AML-193 (cell line): ENCODE data around the gene UGCG.
"Not testable (repeated sequence)": the region's sequence is repeated elsewhere in the genome, so short reads cannot be mapped to it uniquely, and the experiment has no call there.

Source experiments
- DNase-seq, 2 experiments: peaks; one replicate each; lab custom pipeline; 2025; lab: John Stamatoyannopoulos, UW

UGCG gene

DNA sequence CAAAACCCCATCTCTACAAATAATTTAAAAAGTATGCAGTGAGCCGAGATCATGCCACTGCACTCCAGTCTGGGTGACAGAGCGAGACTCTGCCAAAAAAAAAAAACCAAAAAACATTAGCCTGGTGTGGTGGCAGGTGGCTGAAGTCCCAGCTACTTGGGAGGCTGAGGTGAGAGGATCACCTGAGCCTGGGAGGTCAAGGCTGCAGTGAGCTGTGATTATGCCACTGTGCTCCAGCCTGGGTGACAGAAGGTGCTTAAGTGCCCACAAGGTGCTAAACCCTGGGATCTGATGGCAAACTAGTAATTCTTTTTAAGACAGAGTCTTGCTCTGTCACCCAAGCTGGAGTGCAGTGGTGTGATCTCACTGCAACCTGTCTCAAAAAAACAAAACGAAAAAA is 5.7 kb upstream of the UGCG start:
- not testable (repeated sequence) for DNase-seq

- no peak for DNase-seq
Measured at GRCh38 chr9:111891910-111892499, 4.6 kb upstream of the UGCG start.

GRCh38 chr9:111896942-111897600 is 457 bp downstream of the UGCG start:
- no peak for DNase-seq

DNA sequence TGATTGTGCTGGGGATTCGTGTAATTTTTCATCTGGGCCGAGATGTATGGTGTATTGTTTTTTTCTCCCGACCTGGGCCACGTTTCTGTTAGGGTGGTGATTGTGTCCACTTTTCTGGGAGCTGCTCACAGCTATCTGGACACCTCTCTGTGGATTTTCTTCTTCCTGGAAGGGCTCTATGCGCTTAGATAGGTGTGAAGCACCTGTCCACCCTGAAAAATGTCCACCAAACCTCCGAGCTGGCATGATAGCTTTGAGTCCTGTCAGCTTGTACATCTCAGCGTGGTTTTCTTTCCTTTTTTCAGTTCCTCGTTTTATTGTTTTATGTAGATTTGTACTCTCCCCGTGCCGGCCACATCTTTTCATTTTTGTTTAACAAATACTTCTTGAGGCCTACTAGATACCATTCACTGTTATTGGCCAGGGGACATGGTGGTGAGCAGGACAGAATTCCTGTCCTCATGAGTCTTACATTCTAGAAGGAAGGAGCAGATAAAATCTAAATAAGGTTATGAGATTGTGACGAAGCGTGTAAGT is 1.1 kb downstream of the UGCG start:
- peak; percentile 18 to 27 for DNase-seq

GRCh38 chr9:111898331-111899096 is 1.9 kb downstream of the UGCG start:
- DNase-seq = no peak

DNA sequence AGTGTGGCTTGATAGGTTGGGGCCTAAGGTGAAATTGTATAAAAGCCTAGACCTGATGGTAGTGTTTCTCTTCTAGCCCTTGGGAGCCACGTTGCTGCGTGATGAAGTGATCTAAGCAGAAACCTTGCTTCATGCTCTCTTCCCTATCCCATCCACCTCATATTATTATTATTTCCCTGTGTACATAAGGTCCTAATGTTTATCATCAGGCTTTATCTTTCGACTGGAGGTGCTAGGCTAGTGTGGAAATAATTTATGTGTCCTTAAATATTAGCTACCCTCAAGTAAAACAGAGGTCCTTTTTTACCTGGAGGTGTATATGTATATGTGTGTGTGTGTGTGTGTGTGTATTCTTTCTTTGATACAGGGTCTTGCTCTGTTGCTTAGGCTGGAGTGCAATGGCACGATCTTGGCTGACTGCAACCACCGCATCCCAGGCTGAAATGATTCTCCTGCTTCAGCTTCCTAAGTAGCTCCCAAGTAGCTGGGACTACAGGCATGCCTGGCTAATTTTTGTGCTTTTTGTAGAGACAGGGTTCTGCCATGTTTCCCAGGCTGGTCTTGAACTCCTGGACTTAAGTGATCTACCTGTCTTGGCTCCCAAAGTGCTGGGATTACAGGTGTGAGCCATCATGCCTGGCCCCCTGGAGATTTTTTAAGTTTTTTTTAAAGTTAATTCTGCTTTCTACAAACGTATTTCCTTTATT is 3.7 kb downstream of the UGCG start:
- no peak for DNase-seq

- DNase-seq = no peak
Measured at GRCh38 chr9:111900858-111901612, 4.4 kb downstream of the UGCG start.

DNA sequence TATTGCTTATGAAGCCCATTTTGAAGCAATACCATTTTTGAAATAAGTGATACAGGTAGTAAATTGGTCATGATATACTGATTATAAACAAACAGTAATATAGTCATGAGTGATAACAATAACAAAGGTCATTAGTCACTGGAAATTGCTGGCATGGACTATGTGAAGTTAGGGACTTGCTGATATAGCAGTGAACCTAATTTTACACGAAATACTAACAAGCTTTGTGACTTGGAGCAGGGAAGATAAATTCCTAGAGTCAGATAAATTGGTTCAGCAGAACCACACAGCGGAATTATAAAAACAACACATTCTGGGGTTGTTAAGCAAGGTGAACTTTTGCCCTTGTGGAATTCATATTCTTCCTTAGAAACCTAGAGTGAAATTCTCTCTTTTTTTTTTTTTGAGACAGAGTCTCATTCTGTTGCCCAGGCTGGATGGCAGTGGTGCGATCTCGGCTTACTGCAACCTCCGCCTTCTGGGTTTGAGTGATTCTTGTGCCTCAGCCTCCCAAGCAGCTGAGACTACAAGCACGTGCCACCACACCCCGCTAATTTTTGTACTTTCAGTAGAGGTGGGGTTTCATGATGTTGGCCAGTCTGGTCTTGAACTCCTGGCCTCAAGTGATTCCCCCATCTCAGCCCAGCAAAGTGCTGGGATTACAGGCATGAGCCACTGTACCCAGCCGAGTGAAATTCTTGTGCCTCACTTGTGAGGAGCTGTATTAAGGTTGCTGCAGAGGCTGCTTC is 6.0 kb downstream of the UGCG start:
- no peak for DNase-seq

GRCh38 chr9:111903535-111903934 is 6.9 kb downstream of the UGCG start:
- not testable (repeated sequence) for DNase-seq

GRCh38 chr9:111904026-111904425 is 7.4 kb downstream of the UGCG start:
- DNase-seq = no peak

DNA sequence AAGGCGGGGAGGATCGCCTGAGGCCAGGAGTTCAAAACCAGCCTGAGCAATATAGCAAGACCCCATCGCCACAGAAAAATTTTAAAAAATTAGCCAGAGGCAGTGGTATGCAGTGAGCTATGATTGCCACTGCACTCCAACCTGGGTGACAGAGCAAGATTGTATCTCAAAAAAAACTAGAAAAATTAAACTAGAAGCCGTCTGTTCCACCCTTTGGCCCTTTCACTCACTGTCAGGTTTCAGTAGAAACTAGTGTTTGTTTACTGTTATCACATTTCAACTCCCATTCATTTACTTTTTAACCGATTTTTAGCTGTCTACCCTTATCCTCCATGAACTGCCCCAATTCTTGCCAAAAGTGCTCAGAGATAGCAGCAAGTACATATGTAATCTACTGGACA is 8.3 kb downstream of the UGCG start:
- no peak for DNase-seq

DNA sequence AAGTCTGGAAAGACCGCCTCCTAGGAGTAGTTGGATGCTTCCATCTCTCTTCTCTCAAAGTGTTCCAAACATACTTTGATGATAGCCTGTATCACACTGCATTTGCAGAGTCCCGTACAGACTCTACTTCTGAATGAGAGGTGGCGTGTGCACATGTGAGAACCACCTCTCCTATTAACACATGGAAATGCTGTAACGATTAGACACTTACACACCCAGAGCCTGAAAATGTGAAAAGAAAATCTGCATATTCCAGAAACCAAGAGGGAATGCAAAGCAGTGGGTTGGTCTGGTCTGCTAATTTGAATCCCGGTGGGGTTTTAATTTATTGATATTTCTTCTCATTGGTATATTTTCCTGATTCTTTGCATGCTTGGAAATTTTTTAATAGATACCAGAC is 10.5 kb downstream of the UGCG start:
- DNase-seq = no peak

- DNase-seq = peak; percentile 22 to 37
Measured at GRCh38 chr9:111909444-111909843, 12.8 kb downstream of the UGCG start.

DNA sequence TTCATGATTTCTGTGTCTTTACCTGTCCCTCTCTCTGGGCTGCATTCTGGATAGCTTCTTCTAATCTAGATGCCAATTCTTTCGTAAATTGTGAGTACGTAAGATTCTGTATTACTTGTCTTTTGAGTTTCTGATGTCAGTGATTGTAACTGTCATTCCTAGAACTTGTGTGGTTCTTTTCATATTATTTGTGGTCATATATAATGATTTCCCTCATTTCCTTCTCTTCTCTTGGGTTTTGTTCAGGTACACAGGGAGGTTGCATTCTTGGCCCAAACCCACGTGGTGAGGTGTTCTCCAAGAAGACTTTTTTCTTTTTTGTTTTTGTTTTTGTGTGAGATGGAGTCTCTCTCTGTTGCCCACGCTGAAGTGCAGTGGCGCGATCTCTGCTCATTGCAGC is 13.8 kb downstream of the UGCG start:
- no peak for DNase-seq

DNA sequence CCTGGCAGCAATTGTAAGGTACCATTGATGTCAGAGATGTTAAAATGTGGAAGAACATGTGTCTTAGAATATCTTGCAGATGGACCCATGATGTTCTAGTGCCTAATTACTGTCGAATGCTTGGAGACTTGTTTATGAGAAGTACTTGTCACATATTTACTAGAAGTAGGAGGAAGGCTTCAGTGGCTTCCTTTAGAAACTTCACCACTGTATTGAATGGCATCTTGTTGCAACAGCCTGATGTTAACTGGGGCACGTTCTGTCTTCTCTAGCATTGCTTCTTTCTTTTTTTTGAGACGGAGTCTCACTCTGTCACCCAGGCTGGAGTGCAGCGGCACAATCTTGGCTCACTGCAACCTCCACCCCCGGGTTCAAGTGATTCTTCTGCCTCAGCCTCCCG is 16.5 kb downstream of the UGCG start:
- no peak for DNase-seq

DNA sequence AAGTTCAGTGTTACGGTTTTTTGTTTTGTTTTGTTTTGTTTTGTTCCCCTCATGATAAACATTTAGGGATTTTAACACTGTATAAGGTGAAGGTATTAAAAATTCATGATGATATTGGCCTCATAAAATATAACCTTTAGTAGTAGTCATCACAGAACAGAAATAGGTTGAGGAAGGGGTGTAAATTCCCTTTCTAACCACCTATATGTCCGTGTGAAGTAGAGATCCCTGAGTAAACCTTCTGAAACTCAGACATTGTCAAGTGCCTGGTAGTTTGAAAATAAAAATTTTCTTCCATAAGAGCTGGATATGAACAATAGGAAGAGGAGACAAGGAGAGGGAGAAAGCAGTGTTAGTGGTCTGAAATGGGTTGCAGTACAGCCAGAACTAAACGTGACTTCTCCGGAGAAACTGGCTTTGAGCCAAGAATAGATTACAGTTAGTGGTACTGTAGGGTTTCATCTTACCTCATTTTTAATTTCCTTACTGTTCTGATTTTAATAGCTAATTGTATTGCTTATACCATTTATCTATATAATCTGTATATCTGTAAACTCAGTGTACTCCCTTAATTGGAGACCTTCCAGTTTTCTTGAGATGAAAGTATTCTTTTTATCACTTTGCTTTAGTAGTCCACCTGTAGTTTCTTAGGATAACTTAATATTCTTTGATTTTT is 18.3 kb downstream of the UGCG start:
- DNase-seq = no peak

DNA sequence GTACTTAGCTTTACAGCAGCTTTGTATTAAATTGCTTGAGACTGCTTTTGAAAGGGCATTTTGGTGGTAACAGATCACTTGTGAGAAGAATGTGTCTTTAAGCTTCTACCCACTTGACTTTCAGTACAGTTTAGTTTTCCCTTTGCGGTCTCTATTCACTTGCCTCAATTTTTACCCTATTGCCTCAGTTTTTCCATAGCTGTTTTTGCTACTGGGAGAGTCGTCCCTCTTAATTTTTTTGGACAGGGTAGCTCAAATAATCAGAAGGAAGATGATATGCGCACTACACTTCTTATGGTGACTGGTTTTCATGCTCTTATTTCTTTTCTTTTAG is 18.8 kb downstream of the UGCG start:
- DNase-seq = no peak

GRCh38 chr9:111916234-111916645 is 19.6 kb downstream of the UGCG start:
- DNase-seq = no peak

- no peak for DNase-seq
Measured at GRCh38 chr9:111917201-111917600, 20.6 kb downstream of the UGCG start.

DNA sequence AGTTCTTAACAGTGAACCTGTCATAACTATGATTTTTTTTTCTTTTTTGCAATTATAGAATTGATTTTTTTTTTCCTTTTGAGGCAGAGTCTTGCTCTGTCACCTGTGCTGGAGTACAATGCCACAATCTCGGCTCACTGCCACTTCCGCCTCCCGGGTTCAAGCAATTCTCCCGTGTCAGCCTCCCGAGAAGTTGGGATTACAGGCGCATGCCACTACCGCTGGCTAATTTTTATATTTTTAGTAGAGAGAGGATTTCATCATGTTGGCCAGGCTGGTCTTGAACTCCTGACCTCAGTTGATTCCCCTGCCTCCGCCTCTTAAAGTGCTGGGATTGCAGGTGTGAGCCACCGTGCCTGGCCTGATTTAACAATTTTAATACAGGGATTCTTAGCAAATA is 21.4 kb downstream of the UGCG start:
- no peak for DNase-seq

GRCh38 chr9:111919875-111920274 is 23.3 kb downstream of the UGCG start:
- no peak for DNase-seq
